ENCODE results near the gene GATA2. TPM values are rescaled to one million over a fixed set of nuclear protein-coding genes. Genes with fewer than 3 reads are reported as not detected.

Gene GATA2
- total RNA-seq, 1 donor from 2014 or later: 1.7 TPM

DNA sequence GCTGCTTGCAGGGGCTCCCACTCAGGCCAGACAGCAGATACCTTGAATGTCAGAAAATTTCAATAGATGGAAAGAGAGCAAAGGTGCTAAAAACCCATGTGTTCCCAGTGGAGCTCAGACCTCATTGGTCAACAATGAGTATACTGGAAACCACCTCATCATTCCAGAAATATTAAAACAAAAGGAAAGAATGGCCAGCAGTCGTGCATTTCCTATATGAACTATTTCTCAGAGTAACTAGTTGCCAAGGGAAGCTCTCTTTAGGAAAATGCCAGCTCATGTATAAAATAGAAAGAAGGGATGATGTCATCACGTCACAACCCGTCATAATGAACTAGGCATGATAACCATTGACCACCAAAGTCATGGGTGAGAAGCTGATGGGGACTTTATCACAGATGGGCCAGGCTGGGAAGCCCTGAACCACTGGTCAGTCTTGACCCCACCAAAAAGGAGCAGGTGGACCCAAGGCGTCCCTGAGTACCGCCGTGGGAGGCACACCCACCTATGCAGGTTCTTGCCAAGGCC, 43.8 kb downstream of the GATA2 start:
- H3K27ac Mint-ChIP-seq: no peak overlapping the region
- no peaks in the 10 kb centered on the region for H3K36me3 Mint-ChIP-seq (ENCODE audit: insufficient read depth)
- peaks cover 8% of the 10 kb centered on the region for H3K4me1 Mint-ChIP-seq (ENCODE audit: low read depth)
- no peak for DNase-seq (ENCODE audit: low spot score, unreplicated experiment)
- TF ChIP-seq, protein P1, sequence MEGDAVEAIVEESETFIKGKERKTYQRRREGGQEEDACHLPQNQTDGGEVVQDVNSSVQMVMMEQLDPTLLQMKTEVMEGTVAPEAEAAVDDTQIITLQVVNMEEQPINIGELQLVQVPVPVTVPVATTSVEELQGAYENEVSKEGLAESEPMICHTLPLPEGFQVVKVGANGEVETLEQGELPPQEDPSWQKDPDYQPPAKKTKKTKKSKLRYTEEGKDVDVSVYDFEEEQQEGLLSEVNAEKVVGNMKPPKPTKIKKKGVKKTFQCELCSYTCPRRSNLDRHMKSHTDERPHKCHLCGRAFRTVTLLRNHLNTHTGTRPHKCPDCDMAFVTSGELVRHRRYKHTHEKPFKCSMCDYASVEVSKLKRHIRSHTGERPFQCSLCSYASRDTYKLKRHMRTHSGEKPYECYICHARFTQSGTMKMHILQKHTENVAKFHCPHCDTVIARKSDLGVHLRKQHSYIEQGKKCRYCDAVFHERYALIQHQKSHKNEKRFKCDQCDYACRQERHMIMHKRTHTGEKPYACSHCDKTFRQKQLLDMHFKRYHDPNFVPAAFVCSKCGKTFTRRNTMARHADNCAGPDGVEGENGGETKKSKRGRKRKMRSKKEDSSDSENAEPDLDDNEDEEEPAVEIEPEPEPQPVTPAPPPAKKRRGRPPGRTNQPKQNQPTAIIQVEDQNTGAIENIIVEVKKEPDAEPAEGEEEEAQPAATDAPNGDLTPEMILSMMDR (IDR thresholded peaks at IDR 0.05; ENCODE audit: unreplicated experiment): no peak
- H3K27me3 Mint-ChIP-seq: peaks cover 48% of the 10 kb centered on the region
- no peaks in the 10 kb centered on the region for H3K9me3 Mint-ChIP-seq (ENCODE audit: low read depth)
- no peak overlapping the region for H3K4me3 Mint-ChIP-seq (ENCODE audit: low read depth)

DNA sequence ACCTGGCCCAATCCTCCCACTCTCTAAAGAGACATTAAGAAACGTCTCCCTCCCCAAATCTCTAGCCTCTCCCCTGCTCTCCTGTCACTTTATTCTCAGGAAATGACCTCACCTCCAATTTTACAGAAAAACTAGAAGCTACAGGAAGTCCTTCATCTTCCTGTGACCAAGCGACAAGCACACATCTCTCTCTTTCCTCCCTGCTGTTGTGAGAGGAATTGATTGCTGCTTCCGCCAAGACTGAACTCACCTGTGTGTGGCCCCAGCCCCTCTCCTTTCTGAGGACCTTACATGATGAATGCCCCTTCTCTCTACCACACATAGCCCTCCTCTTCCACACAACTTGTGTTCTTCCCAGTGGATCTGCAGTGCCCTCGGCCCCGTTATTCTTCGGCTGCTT, 44.5 kb downstream of the GATA2 start:
- Mint-ChIP-seq H3K36me3 (ENCODE audit: insufficient read depth) (no peaks in the 10 kb centered on the region), H3K4me3 (ENCODE audit: low read depth) (no peak overlapping the region), H3K27me3 (peaks cover 54% of the 10 kb centered on the region), H3K9me3 (ENCODE audit: low read depth) (no peaks in the 10 kb centered on the region), H3K4me1 (ENCODE audit: low read depth) (peaks cover 8% of the 10 kb centered on the region), H3K27ac (no peak overlapping the region)
- TF ChIP-seq, protein P1 (IDR thresholded peaks at IDR 0.05; ENCODE audit: unreplicated experiment): no peak
- no peak for DNase-seq (ENCODE audit: low spot score, unreplicated experiment)

DNA sequence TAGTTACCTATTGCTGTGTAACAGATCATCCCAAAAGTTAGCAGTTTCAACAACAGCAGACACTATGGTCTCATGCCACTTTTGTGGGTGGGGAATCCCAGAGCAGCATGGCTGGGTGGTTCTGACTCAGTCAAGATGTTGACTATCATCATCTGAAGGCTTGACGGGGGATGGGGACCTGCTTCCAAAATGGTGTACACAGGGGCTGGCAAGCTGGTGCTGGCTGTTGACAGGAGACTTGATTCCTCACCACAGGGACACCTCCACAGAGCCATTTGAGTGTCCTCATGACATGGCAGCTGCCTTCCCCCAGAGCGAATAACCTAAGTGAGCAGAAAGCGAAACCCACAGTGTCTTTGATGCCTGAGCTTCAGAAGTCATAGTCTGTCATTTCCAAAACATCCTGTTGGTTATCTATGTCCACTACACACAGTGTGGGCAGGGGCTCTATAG, 45.4 kb downstream of the GATA2 start:
- H3K9me3 Mint-ChIP-seq (ENCODE audit: low read depth): no peaks in the 10 kb centered on the region
- TF ChIP-seq, protein P1 (IDR thresholded peaks at IDR 0.05; ENCODE audit: unreplicated experiment): no peak
- no peak for DNase-seq (ENCODE audit: low spot score, unreplicated experiment)
- no peak overlapping the region for H3K4me3 Mint-ChIP-seq (ENCODE audit: low read depth)
- peaks cover 4% of the 10 kb centered on the region for H3K4me1 Mint-ChIP-seq (ENCODE audit: low read depth)
- no peaks in the 10 kb centered on the region for H3K36me3 Mint-ChIP-seq (ENCODE audit: insufficient read depth)
- no peak overlapping the region for H3K27ac Mint-ChIP-seq
- peaks cover 57% of the 10 kb centered on the region for H3K27me3 Mint-ChIP-seq

DNA sequence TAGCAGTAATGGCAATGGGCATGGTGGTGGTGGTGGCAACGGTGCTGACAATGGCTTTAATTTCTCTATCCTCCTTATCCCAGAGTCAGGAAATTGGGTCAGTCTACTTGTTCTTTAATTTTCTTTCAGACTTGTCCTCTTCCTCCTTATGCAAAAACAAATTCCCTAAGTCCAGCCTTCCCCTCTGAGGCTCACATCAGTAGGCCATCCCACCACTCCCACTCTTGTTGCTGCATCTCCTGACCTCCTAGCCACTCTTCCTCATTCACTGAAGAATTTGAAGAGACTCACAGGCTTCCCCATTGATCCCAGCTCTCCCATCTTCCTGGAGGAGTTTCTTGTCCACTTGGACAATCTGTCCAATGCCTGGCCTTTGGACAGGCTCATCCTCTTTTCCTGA, 46.2 kb downstream of the GATA2 start:
- no peak for DNase-seq (ENCODE audit: low spot score, unreplicated experiment)
- Mint-ChIP-seq H3K4me3 (ENCODE audit: low read depth) (no peak overlapping the region), H3K27me3 (peaks cover 54% of the 10 kb centered on the region), H3K4me1 (ENCODE audit: low read depth) (peaks cover 4% of the 10 kb centered on the region), H3K9me3 (ENCODE audit: low read depth) (no peaks in the 10 kb centered on the region), H3K36me3 (ENCODE audit: insufficient read depth) (no peaks in the 10 kb centered on the region), H3K27ac (no peak overlapping the region)
- TF ChIP-seq, protein P1 (IDR thresholded peaks at IDR 0.05; ENCODE audit: unreplicated experiment): no peak

DNA sequence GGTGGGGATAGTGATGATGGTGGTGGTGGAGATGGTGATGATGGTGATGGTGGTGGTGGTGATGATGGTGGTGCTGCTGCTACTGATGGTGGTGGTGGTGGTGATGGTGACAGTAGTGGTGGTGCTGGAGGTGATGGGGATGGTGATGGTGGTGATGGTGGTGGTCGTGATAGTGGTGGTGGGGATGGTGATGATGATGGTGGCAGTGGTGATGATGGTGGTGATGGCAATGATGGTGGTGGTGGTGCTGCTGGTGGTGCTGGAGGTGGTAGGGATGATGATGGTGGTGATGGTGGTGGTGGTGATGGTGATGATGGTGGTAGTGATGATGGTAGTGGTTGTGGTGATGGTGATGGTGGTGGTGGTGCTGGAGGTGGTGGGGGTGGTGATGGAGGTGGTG, 47.6 kb downstream of the GATA2 start:
- Mint-ChIP-seq H3K4me3 (ENCODE audit: low read depth) (no peak overlapping the region), H3K4me1 (ENCODE audit: low read depth) (peaks cover 4% of the 10 kb centered on the region), H3K27ac (no peak overlapping the region), H3K9me3 (ENCODE audit: low read depth) (no peaks in the 10 kb centered on the region), H3K36me3 (ENCODE audit: insufficient read depth) (no peaks in the 10 kb centered on the region), H3K27me3 (peaks cover 45% of the 10 kb centered on the region)
- TF ChIP-seq, protein P1 (IDR thresholded peaks at IDR 0.05; ENCODE audit: unreplicated experiment): no peak
- no peak for DNase-seq (ENCODE audit: low spot score, unreplicated experiment)

All from progenitor cell of endocrine pancreas (in vitro differentiated cells).